Breast epithelium (tissue), 4 donors: ENCODE results near the gene PLCH2. TPM values are rescaled to one million over a fixed set of nuclear protein-coding genes. Genes with fewer than 3 reads are reported as not detected.

ENCODE experiments used
- DNase-seq, 2 donors: peaks; one replicate each; pipeline ENCODE4 v3.0.0-alpha.2; 2019; ENCODE audit warnings: low spot score in 2 of 2
- H3K27ac ChIP-seq, 2 donors: fragments of 200-600 bp; sonication (generic) in 1 of 2; one replicate each; pipeline ENCODE4 v1.5.1; 2016 to 2019; ENCODE audit warnings: mild to moderate bottlenecking in 1 of 2
- H3K27me3 ChIP-seq, 2 donors: fragments of 200-600 bp; sonication (generic) in 1 of 2; one replicate each; pipeline versions ENCODE4 v1.5.1 to v1.6.0; 2017 to 2019; ENCODE audit warnings: control low read depth in 1 of 2, mild to moderate bottlenecking in 1 of 2
- H3K36me3 ChIP-seq: fragments of 200-600 bp; one replicate; pipeline ENCODE4 v1.5.1; 2019
- H3K4me1 ChIP-seq, 2 donors: fragments of 200-600 bp; sonication (generic); one replicate each; pipeline ENCODE4 v1.5.1; 2016 to 2019; ENCODE audit warnings: control low read depth in 1 of 2
- H3K4me3 ChIP-seq, 3 donors: fragments of 200-600 bp; sonication (generic); 1 replicate in 2 of 3; 2 replicates in 1 of 3; pipeline ENCODE4 v1.5.1; 2016 to 2019; ENCODE audit warnings: mild to moderate bottlenecking in 3 of 3, moderate library complexity in 2 of 3
- H3K9me3 ChIP-seq, 2 donors: fragments of 200-600 bp; sonication (generic) in 1 of 2; one replicate each; pipeline ENCODE4 v1.5.1; 2016 to 2019; ENCODE audit warnings: control low read depth in 1 of 2
- CTCF ChIP-seq, 3 donors: fragments of 450-650 bp; IDR thresholded peaks; one replicate each; pipeline ENCODE4 v1.5.1; 2016 to 2017; ENCODE audit warnings: antibody characterized with exemption in 3 of 3, mild to moderate bottlenecking in 3 of 3, moderate library complexity in 3 of 3
- POLR2A ChIP-seq: fragments of 450-650 bp; IDR thresholded peaks from one replicate; pipeline ENCODE4 v1.6.1; 2016; ENCODE audit warnings: antibody characterized with exemption, mild to moderate bottlenecking, moderate library complexity
- POLR2AphosphoS5 ChIP-seq, 3 donors: sonication (generic); formaldehyde crosslinking; IDR thresholded peaks; one replicate each; pipeline ENCODE4 v1.6.1; 2017; ENCODE audit warnings: antibody characterized with exemption in 3 of 3
- intact Hi-C: fragments of 100-400 bp; cut with DNase I; formaldehyde crosslinking; loops from one replicate; pipeline ENCODE4 v1.15.1; 2023; ENCODE audit warnings: low total_unique reads
- total RNA-seq, 3 donors: library from RNA; depleted of rRNA; stranded (reverse); fragments of >200 nt; gene quantifications; one replicate each; pipeline ENCODE4 v1.1.0, GENCODE V29; 2016

The PLCH2 gene
- total RNA-seq, 3 donors from 2014 or later = 0.16 to 12.0 (median 10.2) TPM

GRCh38 chr1:2466958-2467554 is 9.0 kb upstream of the PLCH2 start:
- Histone ChIP-seq H3K27me3 (peaks cover 10 to 67% of the 10 kb centered on the region in 2 donors), H3K36me3 (no peaks in the 10 kb centered on the region), H3K4me3 (no peak overlapping the region), H3K9me3 (no peaks in the 10 kb centered on the region), H3K4me1 (no peaks in the 10 kb centered on the region), H3K27ac (no peak overlapping the region)
- TF ChIP-seq POLR2A = no peak
- TF ChIP-seq POLR2AphosphoS5 (IDR thresholded peaks at IDR 0.05) = no peak
- no peak for TF ChIP-seq CTCF (IDR thresholded peaks at IDR 0.05)
- intact Hi-C loops = no loop called here
- DNase-seq = no peak

GRCh38 chr1:2468041-2468472 is 8.0 kb upstream of the PLCH2 start:
- DNase-seq = no peak
- TF ChIP-seq POLR2AphosphoS5 (IDR thresholded peaks at IDR 0.05) = no peak
- no peak for TF ChIP-seq POLR2A
- no peak for TF ChIP-seq CTCF (IDR thresholded peaks at IDR 0.05)
- H3K36me3 ChIP-seq = no peaks in the 10 kb centered on the region
- no peaks in the 10 kb centered on the region for H3K4me1 ChIP-seq
- intact Hi-C loops = no loop called here
- no peaks in the 10 kb centered on the region for H3K9me3 ChIP-seq
- no peak overlapping the region for H3K27ac ChIP-seq
- H3K27me3 ChIP-seq = peaks cover 7 to 59% of the 10 kb centered on the region in 2 donors
- H3K4me3 ChIP-seq = no peak overlapping the region

GRCh38 chr1:2468540-2468939 is 7.5 kb upstream of the PLCH2 start:
- TF ChIP-seq CTCF (IDR thresholded peaks at IDR 0.05) = no peak
- TF ChIP-seq POLR2A = no peak
- no peak for TF ChIP-seq POLR2AphosphoS5 (IDR thresholded peaks at IDR 0.05)
- no peak for DNase-seq
- Histone ChIP-seq H3K27me3 (peaks cover 7 to 55% of the 10 kb centered on the region in 2 donors), H3K4me3 (no peak overlapping the region), H3K36me3 (no peaks in the 10 kb centered on the region), H3K4me1 (no peaks in the 10 kb centered on the region), H3K27ac (no peak overlapping the region), H3K9me3 (no peaks in the 10 kb centered on the region)
- intact Hi-C loops = no loop called here

- Histone ChIP-seq H3K36me3 (no peaks in the 10 kb centered on the region), H3K27me3 (peaks cover 7 to 47% of the 10 kb centered on the region in 2 donors)
- intact Hi-C loops = no loop called here
Observed at GRCh38 chr1:2469103-2469940, 6.8 kb upstream of the PLCH2 start.

More at GRCh38 chr1:2469103-2469940, 6.8 kb upstream of the PLCH2 start:
- Histone ChIP-seq H3K4me1 (no peaks in the 10 kb centered on the region), H3K4me3 (no peak overlapping the region), H3K27ac (no peak overlapping the region), H3K9me3 (no peaks in the 10 kb centered on the region)
- no peak for TF ChIP-seq POLR2AphosphoS5 (IDR thresholded peaks at IDR 0.05)
- no peak for TF ChIP-seq CTCF (IDR thresholded peaks at IDR 0.05)
- TF ChIP-seq POLR2A = no peak
- no peak for DNase-seq
